ENCODE data around the gene PTPRT. TPM values are rescaled to one million over a fixed set of nuclear protein-coding genes. Genes with fewer than 3 reads are reported as not detected.
"Not testable (repeated sequence)": the region's sequence is repeated elsewhere in the genome, so short reads cannot be mapped to it uniquely, and the experiment has no call there.

The PTPRT gene
- total and polyA plus RNA-seq, 11 donors, result 0.04 to 2.5 (median 0.25) TPM; not detected in 2

DNA sequence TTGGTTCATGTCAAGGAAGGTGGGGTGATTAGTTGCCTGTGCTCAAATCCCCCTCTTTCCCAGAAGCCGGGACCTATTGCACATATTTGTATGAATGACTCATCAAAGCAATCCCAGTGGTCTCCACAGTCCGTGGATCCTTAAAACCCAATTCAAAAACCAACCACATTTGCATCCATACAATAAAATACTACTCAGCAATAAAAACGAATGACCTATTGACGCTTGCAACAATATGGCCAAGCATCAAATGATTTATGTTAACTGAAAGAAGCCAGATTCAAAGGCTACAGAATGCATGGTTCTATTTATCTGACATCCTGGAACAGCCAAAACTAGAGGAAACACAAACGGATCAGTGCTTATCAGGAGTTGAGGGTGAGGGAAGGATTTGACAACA lies 275.4 kb downstream of the PTPRT start:
- ATAC-seq (no peak), DNase-seq (no peak)
- H3K9me3 ChIP-seq, result peaks cover 0 to 7% (median 0%) of the 10 kb centered on the region in 12 donors
- WGBS, 4 donors, result 43 to 52% (median 45%) methylated on average over 5 of the region's 5 CpGs
- intact Hi-C loops (cut with DNase I), result no loop called here
- H3K27ac ChIP-seq, result no peak overlapping the region
- no peaks in the 10 kb centered on the region for H3K27me3 ChIP-seq
- no peak overlapping the region for H3K4me3 ChIP-seq
- H3K36me3 ChIP-seq, result no peaks in the 10 kb centered on the region
- no peak for TF ChIP-seq POLR2A (IDR thresholded peaks at IDR 0.05)
- TF ChIP-seq, protein P1, sequence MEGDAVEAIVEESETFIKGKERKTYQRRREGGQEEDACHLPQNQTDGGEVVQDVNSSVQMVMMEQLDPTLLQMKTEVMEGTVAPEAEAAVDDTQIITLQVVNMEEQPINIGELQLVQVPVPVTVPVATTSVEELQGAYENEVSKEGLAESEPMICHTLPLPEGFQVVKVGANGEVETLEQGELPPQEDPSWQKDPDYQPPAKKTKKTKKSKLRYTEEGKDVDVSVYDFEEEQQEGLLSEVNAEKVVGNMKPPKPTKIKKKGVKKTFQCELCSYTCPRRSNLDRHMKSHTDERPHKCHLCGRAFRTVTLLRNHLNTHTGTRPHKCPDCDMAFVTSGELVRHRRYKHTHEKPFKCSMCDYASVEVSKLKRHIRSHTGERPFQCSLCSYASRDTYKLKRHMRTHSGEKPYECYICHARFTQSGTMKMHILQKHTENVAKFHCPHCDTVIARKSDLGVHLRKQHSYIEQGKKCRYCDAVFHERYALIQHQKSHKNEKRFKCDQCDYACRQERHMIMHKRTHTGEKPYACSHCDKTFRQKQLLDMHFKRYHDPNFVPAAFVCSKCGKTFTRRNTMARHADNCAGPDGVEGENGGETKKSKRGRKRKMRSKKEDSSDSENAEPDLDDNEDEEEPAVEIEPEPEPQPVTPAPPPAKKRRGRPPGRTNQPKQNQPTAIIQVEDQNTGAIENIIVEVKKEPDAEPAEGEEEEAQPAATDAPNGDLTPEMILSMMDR (IDR thresholded peaks at IDR 0.05), result no peak
- H3K4me1 ChIP-seq, result no peaks in the 10 kb centered on the region

DNA sequence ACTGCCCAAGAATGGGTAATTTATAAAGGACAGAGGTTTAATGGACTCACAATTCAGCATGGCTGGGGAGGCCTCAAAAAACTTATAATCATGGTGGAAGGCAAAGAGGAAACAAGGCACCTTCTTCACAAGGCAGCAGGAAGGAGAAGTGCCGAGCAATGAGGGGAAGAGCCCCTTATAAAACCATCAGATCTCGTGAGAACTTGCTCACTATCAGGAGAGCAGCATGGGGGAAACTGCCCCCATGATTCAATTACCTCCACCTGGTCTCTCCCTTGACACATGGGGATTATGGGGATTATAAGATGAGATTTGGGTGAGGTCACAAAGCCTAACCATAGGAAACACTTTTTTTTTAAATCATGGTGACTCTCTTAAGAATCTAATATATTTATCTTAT lies 278.9 kb downstream of the PTPRT start:
- DNase-seq; H3K4me3 ChIP-seq; intact Hi-C loops (cut with DNase I); ATAC-seq; H3K27me3 ChIP-seq; H3K9me3 ChIP-seq; H3K4me1 ChIP-seq; H3K36me3 ChIP-seq; H3K27ac ChIP-seq: not testable (repeated sequence)
- 32 to 40% (median 38%) methylated on average over 2 of the region's 2 CpGs for WGBS, 4 donors

DNA sequence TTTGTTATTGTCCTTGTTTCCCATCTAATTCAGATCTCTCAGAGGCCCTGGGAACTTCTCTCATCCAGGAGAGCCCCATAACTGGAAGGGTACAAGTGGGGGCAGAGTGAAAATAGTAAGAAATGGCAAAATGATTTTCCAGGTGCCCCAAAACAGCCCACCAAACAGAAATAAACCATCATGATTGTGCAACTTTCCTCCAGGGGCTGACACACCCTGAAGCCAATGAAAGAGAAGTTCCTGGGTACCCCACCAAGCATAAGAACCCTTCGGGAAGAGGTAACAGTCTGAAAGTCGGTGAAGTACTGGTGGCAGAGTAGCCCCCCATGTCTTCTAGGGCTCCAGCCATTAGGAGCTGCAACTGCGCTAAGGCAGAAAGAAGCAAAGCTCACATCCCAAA lies 282.0 kb downstream of the PTPRT start:
- H3K4me1 ChIP-seq, result peaks cover 0 to 4% (median 0%) of the 10 kb centered on the region in 12 donors
- H3K9me3 ChIP-seq, result no peaks in the 10 kb centered on the region
- ATAC-seq (no peak), DNase-seq (no peak)
- WGBS, 4 donors, result 89 to 95% (median 91%) methylated on average over 3 of the region's 3 CpGs
- H3K27me3 ChIP-seq, result no peaks in the 10 kb centered on the region
- no peak overlapping the region for H3K4me3 ChIP-seq
- H3K36me3 ChIP-seq, result no peaks in the 10 kb centered on the region
- intact Hi-C loops (cut with DNase I), result no loop called here
- TF ChIP-seq, protein P1 (IDR thresholded peaks at IDR 0.05), result no peak
- no peak for TF ChIP-seq POLR2A (IDR thresholded peaks at IDR 0.05)
- H3K27ac ChIP-seq, result no peak overlapping the region

DNA sequence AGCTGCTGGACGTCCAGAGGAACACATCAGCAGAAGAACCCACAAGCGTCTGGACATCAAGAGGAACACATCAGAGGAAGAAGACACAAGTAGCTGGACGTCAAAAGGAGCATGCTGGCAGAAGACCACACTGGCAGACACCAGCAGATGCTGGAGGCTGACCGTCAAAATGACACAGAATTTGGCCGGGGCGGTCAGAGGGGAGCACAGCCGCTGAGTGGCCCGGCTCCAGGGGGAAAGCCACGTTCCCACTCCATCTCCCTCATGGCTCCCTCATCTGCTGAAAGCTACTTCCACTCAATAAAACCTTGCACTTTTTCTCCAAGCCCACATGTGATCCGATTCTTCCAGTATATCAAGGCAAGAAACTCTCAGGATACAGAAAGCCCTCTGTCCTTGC lies 283.6 kb downstream of the PTPRT start:
- no peak for ATAC-seq
- WGBS, 4 donors, result 62 to 78% (median 72%) methylated on average over 10 of the region's 10 CpGs
- peaks cover 0 to 18% (median 5%) of the 10 kb centered on the region in 12 donors for H3K4me1 ChIP-seq

More for the DNA sequence above, 283.6 kb downstream of the PTPRT start:
- H3K27me3 ChIP-seq, result no peaks in the 10 kb centered on the region
- peak in 1 of 5 donors; percentile 21 for DNase-seq
- no peak overlapping the region for H3K4me3 ChIP-seq
- no peaks in the 10 kb centered on the region for H3K9me3 ChIP-seq
- no peaks in the 10 kb centered on the region for H3K36me3 ChIP-seq
- H3K27ac ChIP-seq, result no peak overlapping the region
- intact Hi-C loops (cut with DNase I), result no loop called here
- TF ChIP-seq, protein P1 (IDR thresholded peaks at IDR 0.05), result no peak
- no peak for TF ChIP-seq POLR2A (IDR thresholded peaks at IDR 0.05)
